HEK293T (cell line): ENCODE results near the gene MPL.

Source experiments
- BHLHE40 ChIP-seq: fragments of 450-650 bp; IDR thresholded peaks from 2 replicates; pipeline ENCODE4 v1.6.1; 2016; ENCODE audit warnings: mild to moderate bottlenecking, moderate library complexity, borderline replicate concordance
- ELF4 ChIP-seq: fragments of 450-650 bp; IDR thresholded peaks from 2 replicates; pipeline ENCODE4 v1.6.1; 2017; ENCODE audit warnings: antibody characterized with exemption
- FOXK2 ChIP-seq: fragments of 450-650 bp; IDR thresholded peaks from 2 replicates; pipeline ENCODE4 v1.6.1; 2016; ENCODE audit warnings: mild to moderate bottlenecking
- HDGF ChIP-seq: fragments of 450-650 bp; IDR thresholded peaks from 2 replicates; pipeline ENCODE4 v1.6.1; 2017; ENCODE audit warnings: antibody characterized with exemption, borderline replicate concordance
- LEF1 ChIP-seq: fragments of 450-650 bp; IDR thresholded peaks from 2 replicates; pipeline ENCODE4 v1.6.1; 2017; ENCODE audit warnings: mild to moderate bottlenecking, borderline replicate concordance
- SP1 ChIP-seq: fragments of 450-650 bp; IDR thresholded peaks from 2 replicates; pipeline ENCODE4 v1.6.1; 2017
- SUZ12 ChIP-seq: fragments of 450-650 bp; IDR thresholded peaks from 2 replicates; pipeline ENCODE4 v1.6.1; 2016; ENCODE audit warnings: mild to moderate bottlenecking
- TF ChIP-seq, protein P1 (sequence below): fragments of 450-650 bp; IDR thresholded peaks from 2 replicates; pipeline ENCODE4 v1.6.1; 2016

DNA sequence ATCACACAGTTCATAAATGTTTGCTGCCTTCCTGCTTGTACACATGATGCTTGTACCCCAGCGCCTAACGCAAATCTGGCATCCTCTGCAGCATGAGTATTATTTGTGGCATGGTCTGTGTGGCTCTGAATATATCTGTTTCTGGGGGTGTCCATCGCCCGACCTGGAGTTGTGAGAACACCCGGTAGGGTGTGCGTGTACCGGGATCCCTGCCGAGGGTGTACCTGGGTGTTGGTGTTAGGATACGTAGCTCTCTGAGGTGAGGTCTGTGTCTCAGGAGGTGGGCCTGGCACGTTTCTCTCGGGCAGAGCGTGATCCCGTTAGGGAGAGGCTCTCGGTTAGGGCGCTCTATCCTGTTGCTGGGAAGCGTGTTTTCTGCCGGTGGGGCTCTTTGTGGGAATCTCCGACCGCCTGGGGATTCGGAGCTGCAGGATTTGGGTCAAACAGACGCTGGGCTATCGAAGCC lies 10.8 kb downstream of the MPL start:
- TF ChIP-seq FOXK2, result no peak
- TF ChIP-seq SP1, result no peak
- TF ChIP-seq BHLHE40, result no peak
- no peak for TF ChIP-seq ELF4
- TF ChIP-seq SUZ12, result no peak
- TF ChIP-seq HDGF, result no peak
- no peak for TF ChIP-seq LEF1
- TF ChIP-seq, protein P1, sequence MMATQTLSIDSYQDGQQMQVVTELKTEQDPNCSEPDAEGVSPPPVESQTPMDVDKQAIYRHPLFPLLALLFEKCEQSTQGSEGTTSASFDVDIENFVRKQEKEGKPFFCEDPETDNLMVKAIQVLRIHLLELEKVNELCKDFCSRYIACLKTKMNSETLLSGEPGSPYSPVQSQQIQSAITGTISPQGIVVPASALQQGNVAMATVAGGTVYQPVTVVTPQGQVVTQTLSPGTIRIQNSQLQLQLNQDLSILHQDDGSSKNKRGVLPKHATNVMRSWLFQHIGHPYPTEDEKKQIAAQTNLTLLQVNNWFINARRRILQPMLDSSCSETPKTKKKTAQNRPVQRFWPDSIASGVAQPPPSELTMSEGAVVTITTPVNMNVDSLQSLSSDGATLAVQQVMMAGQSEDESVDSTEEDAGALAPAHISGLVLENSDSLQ, result no peak
